ENCODE measurements around the gene SMARCAL1. TPM values are rescaled to one million over a fixed set of nuclear protein-coding genes. Genes with fewer than 3 reads are reported as not detected.

Gene SMARCAL1
- total and polyA plus RNA-seq, 2 of the 4 experiments (the other 2 are of a cell fraction): 13.6 to 21.0 TPM

GRCh38 chr2:216503159-216503629 lies 90.9 kb downstream of the SMARCAL1 start:
- Histone ChIP-seq H2AK5ac (ENCODE audit: low read depth, low read length) (no peak overlapping the region), H2BK5ac (ENCODE audit: low read depth, low read length, poor library complexity, severe bottlenecking) (no peak overlapping the region), H3K4ac (ENCODE audit: low read depth, low read length) (no peak overlapping the region), H2AK9ac (replicated peaks; ENCODE audit: low read depth, low read length, poor library complexity) (no peak overlapping the region), H3K79me1 (ENCODE audit: low read depth in 1 of 2, low read length in 2 of 2) (peaks cover 41 to 78% of the 10 kb centered on the region in 2 experiments), H3K9ac (ENCODE audit: low read depth, low read length) (no peak overlapping the region), H4K5ac (ENCODE audit: low read depth, low read length) (no peak overlapping the region), H2BK15ac (ENCODE audit: low read depth, low read length) (no peak overlapping the region), H3K56ac (ENCODE audit: extremely low read depth, insufficient read depth, low read length) (no peak overlapping the region), H3K23ac (ENCODE audit: low read depth, low read length) (no peak overlapping the region), H3K14ac (replicated peaks; ENCODE audit: low read depth, low read length) (no peak overlapping the region), H3K4me3 (ENCODE audit: insufficient read depth, low read depth, low read length) (no peak overlapping the region), H4K8ac (ENCODE audit: low read depth in 2 of 2, low read length in 2 of 2) (no peak overlapping the region), H3K36me3 (ENCODE audit: control insufficient read depth, insufficient read depth, low read length) (peaks cover 49% of the 10 kb centered on the region), H2AFZ (replicated peaks; ENCODE audit: low read length, poor library complexity) (no peak overlapping the region), H3K27me3 (ENCODE audit: control insufficient read depth, insufficient read depth, low read length) (no peaks in the 10 kb centered on the region), H3K9me3 (ENCODE audit: control insufficient read depth, insufficient read depth, low read length) (no peaks in the 10 kb centered on the region), H2BK120ac (ENCODE audit: low read depth, low read length) (no peak overlapping the region), H3K18ac (ENCODE audit: low read depth, low read length) (no peak overlapping the region), H4K91ac (ENCODE audit: insufficient read depth, low read depth, low read length) (no peak overlapping the region), H3K4me1 (ENCODE audit: control insufficient read depth, insufficient read depth, low read length) (peaks cover 2% of the 10 kb centered on the region; the same call in 1 of the 2 replicates), H3K4me2 (ENCODE audit: low read depth, low read length) (no peak overlapping the region), H3K9me1 (ENCODE audit: insufficient read depth, low read length) (peaks cover 17% of the 10 kb centered on the region), H3K27ac (ENCODE audit: insufficient read depth, low read length) (no peak overlapping the region), H2BK20ac (ENCODE audit: low read depth, low read length) (no peak overlapping the region), H4K20me1 (ENCODE audit: insufficient read depth, low read length) (peaks cover 69% of the 10 kb centered on the region)
- ATAC-seq (ENCODE audit: low read depth): no peak
- ChIA-PET CTCF (no interaction called here), POLR2A (ENCODE audit: unreplicated experiment) (no interaction called here)
- 94% methylated on average over 3 of the region's 6 CpGs; no CpG with 5 or more reads in 1 of the 2 experiments for WGBS, 2 experiments (ENCODE audit: extremely low coverage in 2 of 2, insufficient read length in 1 of 2)
- in situ Hi-C loops (cut with MboI; ENCODE audit: low sequenced_read_pairs): loop anchor here (25.0 kb wide), 1 partner anchor 1009 kb away; no protein-coding TSS in a partner anchor
- BruUV-seq (replicated peaks): no TSS peak
- dilution Hi-C loops (cut with HindIII; ENCODE audit: low sequenced_read_pairs, unreplicated experiment): loop anchor here (25.0 kb wide), 2 partner anchors 159 to 1009 kb away; no protein-coding TSS in a partner anchor
- no peak for DNase-seq
- intact Hi-C loops (cut with micrococcal nuclease): no loop called here
- TF ChIP-seq SMC3 (IDR thresholded peaks at IDR 0.05; ENCODE audit: low read depth, low read length) (no peak), BHLHE40 (IDR thresholded peaks at IDR 0.05; ENCODE audit: low read depth, low read length) (no peak)

Data from IMR-90 (cell line).